A549 (cell line): Measurements from ENCODE around the gene TBL1X.

Experiments
- EHMT2 ChIP-seq: fragments of 200-600 bp; sonication (generic); IDR thresholded peaks from 2 replicates; pipeline ENCODE4 v1.6.1; 2016; ENCODE audit warnings: antibody characterized with exemption, low read depth, mild to moderate bottlenecking, moderate library complexity
- EP300 ChIP-seq, 2 experiments: fragments of >200 bp; sonication (Bioruptor Twin); formaldehyde crosslinking; IDR thresholded peaks; 2 replicates in 1 of 2; 3 replicates in 1 of 2; pipeline ENCODE4 v1.6.1; 2016 to 2017
- ESRRA ChIP-seq: fragments of 150-350 bp; IDR thresholded peaks from 2 replicates; pipeline ENCODE4 v1.6.1; 2014; ENCODE audit warnings: mild to moderate bottlenecking, low read length, borderline replicate concordance
- KDM5A ChIP-seq: fragments of 200-600 bp; sonication (generic); IDR thresholded peaks from 2 replicates; pipeline ENCODE4 v1.6.1; 2016; ENCODE audit warnings: antibody characterized with exemption, mild to moderate bottlenecking
- MYC ChIP-seq: IDR thresholded peaks from 2 replicates; pipeline ENCODE4 v1.6.1; 2012; ENCODE audit warnings: mild to moderate bottlenecking, inconsistent platforms, low read length, improper control_type of control experiment, borderline replicate concordance
- NPAS2 ChIP-seq: fragments of 250-450 bp; sonication (Bioruptor Pico); IDR thresholded peaks from 2 replicates; pipeline ENCODE4 v1.8.0; 2022; ENCODE audit warnings: mild to moderate bottlenecking, moderate library complexity, borderline replicate concordance
- POLR2A ChIP-seq: IDR thresholded peaks from 2 replicates; pipeline ENCODE4 v1.6.1; 2012; ENCODE audit warnings: mild to moderate bottlenecking, low read length
- RARB ChIP-seq: fragments of 250-450 bp; sonication (Bioruptor Pico); IDR thresholded peaks from 2 replicates; pipeline ENCODE4 v1.8.0; 2021; ENCODE audit warnings: mild to moderate bottlenecking, moderate library complexity
- TF ChIP-seq, protein P1 (sequence below): fragments of >200 bp; sonication (Bioruptor Twin); formaldehyde crosslinking; IDR thresholded peaks from 3 replicates; pipeline ENCODE4 v1.5.1; 2016

DNA sequence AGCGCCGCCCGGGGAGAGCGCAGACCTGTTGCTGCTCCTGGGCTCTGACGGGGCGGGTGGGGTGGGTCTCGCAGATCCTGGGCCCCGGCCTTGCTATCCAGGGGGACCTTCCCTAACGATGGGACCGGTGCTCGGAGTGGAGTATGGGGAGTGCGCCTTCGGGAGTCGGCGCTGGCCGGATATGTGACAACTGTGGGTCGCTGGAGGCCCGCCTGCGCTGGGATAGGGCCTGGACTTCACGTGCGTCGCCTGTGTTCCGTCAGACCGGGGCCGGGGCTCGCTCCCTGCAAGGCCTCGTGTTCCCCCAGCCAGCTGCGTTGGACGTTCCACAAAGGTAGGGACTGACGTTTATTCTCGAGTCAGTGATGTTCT is 1.3 kb downstream of the TBL1X start:
- TF ChIP-seq, protein P1, sequence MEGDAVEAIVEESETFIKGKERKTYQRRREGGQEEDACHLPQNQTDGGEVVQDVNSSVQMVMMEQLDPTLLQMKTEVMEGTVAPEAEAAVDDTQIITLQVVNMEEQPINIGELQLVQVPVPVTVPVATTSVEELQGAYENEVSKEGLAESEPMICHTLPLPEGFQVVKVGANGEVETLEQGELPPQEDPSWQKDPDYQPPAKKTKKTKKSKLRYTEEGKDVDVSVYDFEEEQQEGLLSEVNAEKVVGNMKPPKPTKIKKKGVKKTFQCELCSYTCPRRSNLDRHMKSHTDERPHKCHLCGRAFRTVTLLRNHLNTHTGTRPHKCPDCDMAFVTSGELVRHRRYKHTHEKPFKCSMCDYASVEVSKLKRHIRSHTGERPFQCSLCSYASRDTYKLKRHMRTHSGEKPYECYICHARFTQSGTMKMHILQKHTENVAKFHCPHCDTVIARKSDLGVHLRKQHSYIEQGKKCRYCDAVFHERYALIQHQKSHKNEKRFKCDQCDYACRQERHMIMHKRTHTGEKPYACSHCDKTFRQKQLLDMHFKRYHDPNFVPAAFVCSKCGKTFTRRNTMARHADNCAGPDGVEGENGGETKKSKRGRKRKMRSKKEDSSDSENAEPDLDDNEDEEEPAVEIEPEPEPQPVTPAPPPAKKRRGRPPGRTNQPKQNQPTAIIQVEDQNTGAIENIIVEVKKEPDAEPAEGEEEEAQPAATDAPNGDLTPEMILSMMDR: no peak
- TF ChIP-seq EP300 (IDR thresholded peaks at IDR 0.05) (no peak), NPAS2 (CRISPR knock-in tag) (no peak), POLR2A (no peak), MYC (no peak), EHMT2 (no peak), RARB (CRISPR knock-in tag) (no peak), KDM5A (no peak), ESRRA (no peak)
